ENCODE measurements around the gene SKAP2. TPM values are rescaled to one million over a fixed set of nuclear protein-coding genes. Genes with fewer than 3 reads are reported as not detected.

SKAP2 gene
- total and polyA plus RNA-seq, 2 donors (not counting 3 experiments of a cell fraction or from before 2014, with no cell fraction given): 4.0 to 27.6 TPM

DNA sequence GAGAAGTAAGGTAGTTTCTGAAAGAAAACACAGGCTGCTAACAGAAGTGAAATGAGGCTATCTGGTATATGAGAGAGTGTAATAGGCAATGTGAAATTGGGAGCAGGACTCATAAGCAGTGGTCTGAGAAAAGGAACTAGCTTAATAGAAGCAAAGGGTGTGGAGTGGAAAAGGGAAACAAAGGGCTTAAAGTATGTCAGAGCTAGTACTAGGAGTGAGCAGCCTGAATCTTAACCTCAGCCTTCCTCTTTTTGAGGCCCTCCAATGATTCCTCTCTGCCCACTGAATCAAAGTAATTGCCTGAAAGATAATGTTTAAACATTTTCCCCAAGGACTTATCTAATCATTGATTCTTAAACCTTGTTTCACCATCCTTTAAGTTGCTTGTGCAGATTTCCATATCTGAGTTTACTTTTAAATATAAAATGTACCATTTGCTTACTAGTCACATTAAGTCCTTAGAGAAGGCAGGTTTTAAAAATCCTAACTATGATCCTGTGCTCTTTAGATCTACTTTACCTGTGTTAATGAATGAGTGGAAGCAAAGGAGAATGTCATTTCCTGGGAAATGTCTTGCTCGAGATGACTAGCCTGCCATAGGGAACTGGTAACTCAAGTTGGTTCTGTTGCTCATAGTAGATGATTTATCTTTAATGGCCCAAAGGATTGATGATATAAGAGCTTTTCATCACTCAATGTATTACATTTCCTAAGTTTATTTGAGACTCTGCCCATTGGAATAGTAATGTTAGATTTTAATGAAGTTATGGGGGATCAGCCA, 155.0 kb downstream of the SKAP2 start:
- ChIA-PET CTCF (interaction anchor here (1.7 kb wide), 1 partner anchor 15 kb away, joined by 3 read pairs; no protein-coding TSS in a partner anchor), POLR2A (no interaction called here)
- Histone ChIP-seq H3K27me3 (ENCODE audit: control insufficient read depth in 2 of 2, insufficient read depth in 2 of 2, low read length in 2 of 2) (no peaks in the 10 kb centered on the region), H3K4me2 (ENCODE audit: insufficient read depth, low read length) (no peak overlapping the region), H3K36me3 (ENCODE audit: control insufficient read depth in 2 of 2, extremely low read depth in 1 of 2, insufficient read depth in 2 of 2, low read length in 2 of 2) (no peaks in the 10 kb centered on the region), H2AFZ (ENCODE audit: low read depth, low read length) (no peak overlapping the region), H3K4me1 (ENCODE audit: control insufficient read depth, extremely low read depth, insufficient read depth, low read length) (peaks cover 21% of the 10 kb centered on the region), H3K79me2 (ENCODE audit: control insufficient read depth, insufficient read depth, low read length) (no peaks in the 10 kb centered on the region), H3K27ac (ENCODE audit: insufficient read depth, low read depth, low read length) (no peak overlapping the region), H3K9me1 (replicated peaks; ENCODE audit: control insufficient read depth, extremely low read depth, insufficient read depth, low read length) (no peaks in the 10 kb centered on the region), H4K20me1 (replicated peaks; ENCODE audit: control insufficient read depth, extremely low read depth, insufficient read depth, low read length) (no peaks in the 10 kb centered on the region), H3K9me3 (replicated peaks; ENCODE audit: control insufficient read depth, insufficient read depth, low read length) (no peaks in the 10 kb centered on the region), H3K9ac (replicated peaks; ENCODE audit: extremely low read depth, insufficient read depth, low read length) (no peak overlapping the region), H3K4me3 (replicated peaks in 1 of 3; ENCODE audit: insufficient read depth in 1 of 3, low read depth in 1 of 3, low read length in 3 of 3) (no peak overlapping the region)
- TF ChIP-seq POLR2A (IDR thresholded peaks at IDR 0.05; ENCODE audit: low read depth, low read length): no peak
- TF ChIP-seq, protein P1, sequence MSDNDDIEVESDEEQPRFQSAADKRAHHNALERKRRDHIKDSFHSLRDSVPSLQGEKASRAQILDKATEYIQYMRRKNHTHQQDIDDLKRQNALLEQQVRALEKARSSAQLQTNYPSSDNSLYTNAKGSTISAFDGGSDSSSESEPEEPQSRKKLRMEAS (IDR thresholded peaks at IDR 0.05; ENCODE audit: insufficient read depth, insufficient read length): no peak
- no peak for TF ChIP-seq EZH2 (IDR thresholded peaks at IDR 0.05; ENCODE audit: borderline replicate concordance, low read depth, low read length, severe bottlenecking)
- no peak for TF ChIP-seq FOS (IDR thresholded peaks at IDR 0.05; ENCODE audit: borderline replicate concordance, insufficient read depth, low read length)
- no peak for TF ChIP-seq MYC (IDR thresholded peaks at IDR 0.05; ENCODE audit: low read depth, low read length)
- no peak for TF ChIP-seq POLR2AphosphoS5 (IDR thresholded peaks at IDR 0.05; ENCODE audit: insufficient read depth, low read depth, low read length)
- TF ChIP-seq JUN (IDR thresholded peaks at IDR 0.05; ENCODE audit: borderline replicate concordance, insufficient read depth, insufficient read length, low read depth): no peak
- TF ChIP-seq GATA2 (IDR thresholded peaks at IDR 0.05; ENCODE audit: insufficient read depth, insufficient read length, low read depth, low read length): no peak
- TF ChIP-seq CTCF (IDR thresholded peaks at IDR 0.05; ENCODE audit: extremely low read depth in 1 of 2, insufficient read depth in 1 of 2, low read depth in 1 of 2, low read length in 2 of 2): no peak
- DNase-seq (ENCODE audit: low read depth, low spot score): no peak
- no TSS peak for BruUV-seq (replicated peaks)
- dilution Hi-C loops (cut with MboI; ENCODE audit: extremely low pct_ligation_motif_present, low sequenced_read_pairs) (no loop called here), intact Hi-C loops (cut with micrococcal nuclease) (no loop called here)
- no peak for FAIRE-seq
